MM.1S (cell line): ENCODE data around the gene SLIT3.

Experiments used
- CTCF ChIP-seq: fragments of 300-600 bp; sonication (generic); IDR thresholded peaks from 2 replicates; pipeline ENCODE4 v1.5.1; 2016; ENCODE audit warnings: antibody characterized with exemption, low read length, mixed read lengths
- EZH2 ChIP-seq: fragments of 300-600 bp; sonication (generic); optimal IDR thresholded peaks from 2 replicates; pipeline ENCODE3; 2017; ENCODE audit warnings: low read depth, mild to moderate bottlenecking, antibody characterized with exemption, low read length, mixed read lengths
- EZH2phosphoT487 ChIP-seq: fragments of 300-600 bp; sonication (generic); IDR thresholded peaks from 2 replicates; pipeline ENCODE4 v1.6.1; 2018; ENCODE audit warnings: antibody characterized with exemption, low read length

GRCh38 chr5:169116961-169117461, 183.9 kb downstream of the SLIT3 start:
- TF ChIP-seq CTCF: no peak
- no peak for TF ChIP-seq EZH2
- TF ChIP-seq EZH2phosphoT487: no peak
